ENCODE data around the gene CALCR.

Gene CALCR

GRCh38 chr7:93402944-93403343 is 171.6 kb downstream of the CALCR start:
- peaks cover 22% of the 10 kb centered on the region for H3K9me3 Mint-ChIP-seq
- no peak overlapping the region for H3K27ac Mint-ChIP-seq
- no peak overlapping the region for H3K4me3 Mint-ChIP-seq
- H3K4me1 Mint-ChIP-seq = no peaks in the 10 kb centered on the region
- H3K27me3 Mint-ChIP-seq (ENCODE audit: low read depth, poor library complexity) = no peaks in the 10 kb centered on the region
- no peaks in the 10 kb centered on the region for H3K36me3 Mint-ChIP-seq (ENCODE audit: low read depth)
- no peak for DNase-seq
- no peak for TF ChIP-seq CTCF (IDR thresholded peaks at IDR 0.05)

GRCh38 chr7:93399642-93400041 is 174.9 kb downstream of the CALCR start:
- Mint-ChIP-seq H3K36me3 (ENCODE audit: low read depth) (no peaks in the 10 kb centered on the region), H3K4me1 (no peaks in the 10 kb centered on the region), H3K9me3 (no peaks in the 10 kb centered on the region), H3K27ac (no peak overlapping the region), H3K27me3 (ENCODE audit: low read depth, poor library complexity) (no peaks in the 10 kb centered on the region), H3K4me3 (no peak overlapping the region)
- TF ChIP-seq CTCF (IDR thresholded peaks at IDR 0.05) = no peak
- no peak for DNase-seq

- TF ChIP-seq CTCF (IDR thresholded peaks at IDR 0.05) = no peak
- no peak overlapping the region for H3K27ac Mint-ChIP-seq
- peaks cover 5% of the 10 kb centered on the region for H3K27me3 Mint-ChIP-seq (ENCODE audit: low read depth, poor library complexity)
- DNase-seq = no peak
- no peaks in the 10 kb centered on the region for H3K36me3 Mint-ChIP-seq (ENCODE audit: low read depth)
- no peaks in the 10 kb centered on the region for H3K9me3 Mint-ChIP-seq
- no peaks in the 10 kb centered on the region for H3K4me1 Mint-ChIP-seq
- H3K4me3 Mint-ChIP-seq = no peak overlapping the region
These were observed 181.5 kb downstream of the CALCR start for GRCh38 chr7:93392984-93393383.

GRCh38 chr7:93390660-93391059 is 183.9 kb downstream of the CALCR start:
- Mint-ChIP-seq H3K27me3 (ENCODE audit: low read depth, poor library complexity) (peaks cover 17% of the 10 kb centered on the region), H3K9me3 (no peaks in the 10 kb centered on the region), H3K4me1 (no peaks in the 10 kb centered on the region), H3K36me3 (ENCODE audit: low read depth) (no peaks in the 10 kb centered on the region), H3K4me3 (no peak overlapping the region), H3K27ac (no peak overlapping the region)
- no peak for DNase-seq
- no peak for TF ChIP-seq CTCF (IDR thresholded peaks at IDR 0.05)

- Mint-ChIP-seq H3K27ac (no peak overlapping the region), H3K4me1 (no peaks in the 10 kb centered on the region), H3K27me3 (ENCODE audit: low read depth, poor library complexity) (peaks cover 13% of the 10 kb centered on the region), H3K4me3 (no peak overlapping the region), H3K36me3 (ENCODE audit: low read depth) (no peaks in the 10 kb centered on the region), H3K9me3 (no peaks in the 10 kb centered on the region)
- TF ChIP-seq CTCF (IDR thresholded peaks at IDR 0.05) = no peak
- no peak for DNase-seq
These were observed 192.2 kb downstream of the CALCR start for GRCh38 chr7:93382362-93382761.

- no peak overlapping the region for H3K4me3 Mint-ChIP-seq
- H3K4me1 Mint-ChIP-seq = peaks cover 6% of the 10 kb centered on the region
- no peak for TF ChIP-seq CTCF (IDR thresholded peaks at IDR 0.05)
- H3K9me3 Mint-ChIP-seq = no peaks in the 10 kb centered on the region
- H3K36me3 Mint-ChIP-seq (ENCODE audit: low read depth) = no peaks in the 10 kb centered on the region
- no peak overlapping the region for H3K27ac Mint-ChIP-seq
- peaks cover 3% of the 10 kb centered on the region for H3K27me3 Mint-ChIP-seq (ENCODE audit: low read depth, poor library complexity)
- DNase-seq = no peak
These were observed 196.3 kb downstream of the CALCR start for GRCh38 chr7:93378131-93378760.

All from nephron progenitor cell (in vitro differentiated cells).